HFFc6 (cell line): ENCODE data around the gene TSC22D2. TPM values are rescaled to one million over a fixed set of nuclear protein-coding genes. Genes with fewer than 3 reads are reported as not detected.
A peak's percentile ranks its signal among the peaks of the same experiment; 100 is the strongest.

Experiments
- DNase-seq: peaks from one replicate; pipeline ENCODE4 v3.0.0-alpha.2; 2018
- H3K27ac Mint-ChIP-seq: 2 replicates; pipeline ENCODE4 v1.8.0; 2020; ENCODE audit warnings: mild to moderate bottlenecking, mixed read lengths
- H3K27me3 Mint-ChIP-seq: 2 replicates; pipeline ENCODE4 v1.8.0; 2021; ENCODE audit warnings: mild to moderate bottlenecking, moderate library complexity, mixed read lengths; ENCODE audit not compliant: insufficient read depth
- H3K36me3 Mint-ChIP-seq: 2 replicates; pipeline ENCODE4 v1.8.0; 2021; ENCODE audit warnings: low read depth, mixed read lengths
- H3K4me1 Mint-ChIP-seq: 2 replicates; pipeline ENCODE4 v1.8.0; 2020; ENCODE audit warnings: low read depth, mixed read lengths
- H3K4me3 Mint-ChIP-seq: 2 replicates; pipeline ENCODE4 v1.8.0; 2020; ENCODE audit warnings: mild to moderate bottlenecking, moderate library complexity, mixed read lengths
- H3K9me3 Mint-ChIP-seq: 2 replicates; pipeline ENCODE4 v1.8.0; 2020; ENCODE audit warnings: mild to moderate bottlenecking, mixed read lengths
- total RNA-seq, 6 experiments: library from RNA; stranded (reverse); fragmentation: NEBNext Ultra II Directional; extraction: Animal tissue kit (Norgen Biotek cat#: 25700); gene quantifications; 2 replicates in 1 of 6; 3 replicates in 5 of 6; pipeline ENCODE4 v1.2.3, GENCODE V29; 2021
- TF ChIP-seq, protein P1 (sequence below): fragments of 200-600 bp; sonication (generic); IDR thresholded peaks from 2 replicates; pipeline ENCODE4 v1.5.0; 2021; ENCODE audit warnings: antibody characterized with exemption, mild to moderate bottlenecking

The TSC22D2 gene
- total RNA-seq, 6 experiments from 2014 or later, result 56.8 to 81.2 (median 63.0) TPM

GRCh38 chr3:150449169-150449721 is 41.1 kb downstream of the TSC22D2 start:
- peaks cover 85% of the 10 kb centered on the region for H3K4me1 Mint-ChIP-seq
- H3K27ac Mint-ChIP-seq, result peak overlapping the region; percentile 84

GRCh38 chr3:150450916-150451315 is 42.8 kb downstream of the TSC22D2 start:
- DNase-seq, result no peak
- no peaks in the 10 kb centered on the region for H3K9me3 Mint-ChIP-seq
- peak overlapping the region; percentile 60 for H3K4me3 Mint-ChIP-seq
- peaks cover 1% of the 10 kb centered on the region for H3K27me3 Mint-ChIP-seq
- peaks cover 17% of the 10 kb centered on the region for H3K36me3 Mint-ChIP-seq
- TF ChIP-seq, protein P1, sequence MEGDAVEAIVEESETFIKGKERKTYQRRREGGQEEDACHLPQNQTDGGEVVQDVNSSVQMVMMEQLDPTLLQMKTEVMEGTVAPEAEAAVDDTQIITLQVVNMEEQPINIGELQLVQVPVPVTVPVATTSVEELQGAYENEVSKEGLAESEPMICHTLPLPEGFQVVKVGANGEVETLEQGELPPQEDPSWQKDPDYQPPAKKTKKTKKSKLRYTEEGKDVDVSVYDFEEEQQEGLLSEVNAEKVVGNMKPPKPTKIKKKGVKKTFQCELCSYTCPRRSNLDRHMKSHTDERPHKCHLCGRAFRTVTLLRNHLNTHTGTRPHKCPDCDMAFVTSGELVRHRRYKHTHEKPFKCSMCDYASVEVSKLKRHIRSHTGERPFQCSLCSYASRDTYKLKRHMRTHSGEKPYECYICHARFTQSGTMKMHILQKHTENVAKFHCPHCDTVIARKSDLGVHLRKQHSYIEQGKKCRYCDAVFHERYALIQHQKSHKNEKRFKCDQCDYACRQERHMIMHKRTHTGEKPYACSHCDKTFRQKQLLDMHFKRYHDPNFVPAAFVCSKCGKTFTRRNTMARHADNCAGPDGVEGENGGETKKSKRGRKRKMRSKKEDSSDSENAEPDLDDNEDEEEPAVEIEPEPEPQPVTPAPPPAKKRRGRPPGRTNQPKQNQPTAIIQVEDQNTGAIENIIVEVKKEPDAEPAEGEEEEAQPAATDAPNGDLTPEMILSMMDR, result no peak
- peak overlapping the region; percentile 76 for H3K27ac Mint-ChIP-seq
- H3K4me1 Mint-ChIP-seq, result peaks cover 91% of the 10 kb centered on the region

More at GRCh38 chr3:150449169-150449721, 41.1 kb downstream of the TSC22D2 start:
- H3K4me3 Mint-ChIP-seq, result peak overlapping the region; percentile 76
- TF ChIP-seq, protein P1, result no peak
- DNase-seq, result peak; percentile 77
- H3K9me3 Mint-ChIP-seq, result no peaks in the 10 kb centered on the region
- peaks cover 23% of the 10 kb centered on the region for H3K36me3 Mint-ChIP-seq
- peaks cover 3% of the 10 kb centered on the region for H3K27me3 Mint-ChIP-seq

DNA sequence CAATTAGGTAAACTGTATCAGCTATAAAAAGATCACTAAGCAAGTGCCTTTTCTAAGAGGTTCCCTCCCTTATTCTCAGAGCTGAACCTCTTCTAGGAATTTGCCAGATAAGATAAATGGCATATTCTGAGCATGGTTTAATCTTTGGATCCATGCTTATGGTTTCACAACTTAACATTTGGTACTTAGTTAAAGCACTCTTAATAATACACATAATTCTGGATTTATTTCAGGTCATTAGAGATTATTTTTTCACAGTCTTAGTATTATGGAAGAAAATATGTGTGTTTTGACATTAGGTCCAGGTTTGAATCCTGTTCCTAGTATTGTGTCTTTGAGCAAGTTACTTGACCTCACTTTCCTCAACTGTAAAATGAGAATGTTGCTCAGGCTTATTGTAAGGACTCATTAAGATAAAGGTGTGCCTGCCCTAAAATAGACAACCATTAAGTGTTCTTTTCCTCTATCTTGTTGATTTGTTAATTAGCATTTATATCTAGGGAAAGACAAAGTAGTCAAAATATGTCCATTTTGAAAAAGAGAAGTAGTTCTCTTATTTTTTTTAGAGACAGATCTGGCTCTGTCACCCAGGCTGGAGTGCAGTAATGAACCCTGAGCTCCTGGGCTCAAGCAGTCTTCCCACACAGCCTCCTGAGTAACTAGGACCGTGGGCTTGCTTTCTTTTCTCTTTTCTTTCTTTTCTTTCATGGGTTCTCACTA is 43.4 kb downstream of the TSC22D2 start:
- no peaks in the 10 kb centered on the region for H3K9me3 Mint-ChIP-seq
- H3K4me3 Mint-ChIP-seq, result no peak overlapping the region
- DNase-seq, result no peak
- peak overlapping the region; percentile 56; the same call in 1 of the 2 replicates for H3K27ac Mint-ChIP-seq
- peaks cover 12% of the 10 kb centered on the region for H3K36me3 Mint-ChIP-seq
- peaks cover 85% of the 10 kb centered on the region for H3K4me1 Mint-ChIP-seq
- H3K27me3 Mint-ChIP-seq, result peaks cover 1% of the 10 kb centered on the region
- TF ChIP-seq, protein P1, result no peak

DNA sequence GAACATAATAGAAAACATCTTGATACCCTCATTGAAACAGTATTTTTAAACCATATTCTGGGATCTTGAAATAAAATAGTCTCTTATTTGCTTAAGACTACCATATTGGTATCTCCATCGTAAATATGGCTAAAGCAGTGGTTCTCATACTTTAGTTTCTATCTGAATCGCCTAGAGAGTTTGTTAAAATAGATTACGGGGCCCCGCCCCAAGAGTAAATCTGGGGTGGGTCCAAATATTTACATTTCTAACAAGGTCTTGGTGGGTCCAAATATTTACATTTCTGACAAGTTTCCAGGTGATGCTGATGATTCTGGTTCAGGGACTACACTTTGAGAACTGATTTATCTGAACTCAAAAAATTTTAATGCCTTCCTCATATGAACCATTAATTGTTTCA is 45.3 kb downstream of the TSC22D2 start:
- no peak overlapping the region for H3K27ac Mint-ChIP-seq
- H3K27me3 Mint-ChIP-seq, result peaks cover 1% of the 10 kb centered on the region; the same call in 1 of the 2 replicates
- H3K9me3 Mint-ChIP-seq, result no peaks in the 10 kb centered on the region
- H3K4me3 Mint-ChIP-seq, result no peak overlapping the region
- TF ChIP-seq, protein P1, result no peak
- DNase-seq, result no peak
- peaks cover 66% of the 10 kb centered on the region for H3K4me1 Mint-ChIP-seq
- H3K36me3 Mint-ChIP-seq, result peaks cover 24% of the 10 kb centered on the region

DNA sequence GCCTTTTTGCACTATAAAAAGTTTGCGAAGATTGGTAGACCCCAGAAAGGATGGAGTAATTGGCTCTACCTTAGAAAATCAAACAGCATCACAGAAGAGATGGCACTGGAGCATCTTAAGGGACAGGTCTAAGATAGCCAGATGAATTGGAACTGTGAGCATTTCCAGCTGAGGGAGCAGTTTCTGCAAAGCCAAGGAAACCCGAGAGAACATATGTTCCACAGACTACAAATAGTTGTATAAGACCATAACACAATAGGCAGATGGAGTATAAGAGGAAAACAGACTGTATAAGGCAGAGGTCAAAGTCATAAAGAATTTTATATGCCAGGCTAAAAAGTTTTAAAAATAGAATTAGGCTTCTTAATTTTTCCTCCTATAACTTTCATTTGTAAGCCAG is 46.0 kb downstream of the TSC22D2 start:
- Mint-ChIP-seq H3K9me3 (no peaks in the 10 kb centered on the region), H3K4me3 (0 out of 2 replicates have a peak overlapping the region, but pooled peaks have one; percentile 5), H3K36me3 (peaks cover 29% of the 10 kb centered on the region), H3K4me1 (peaks cover 59% of the 10 kb centered on the region), H3K27me3 (peaks cover 2% of the 10 kb centered on the region; the same call in 1 of the 2 replicates), H3K27ac (peak overlapping the region; percentile 12; the same call in 1 of the 2 replicates)
- DNase-seq, result no peak
- TF ChIP-seq, protein P1, result no peak
